ENCODE measurements around the gene LRP2. TPM values are rescaled to one million over a fixed set of nuclear protein-coding genes. Genes with fewer than 3 reads are reported as not detected.

The LRP2 gene
- total RNA-seq, 4 donors from 2014 or later = under 0.01 to 0.35 (median 0.06) TPM; not detected in 1

DNA sequence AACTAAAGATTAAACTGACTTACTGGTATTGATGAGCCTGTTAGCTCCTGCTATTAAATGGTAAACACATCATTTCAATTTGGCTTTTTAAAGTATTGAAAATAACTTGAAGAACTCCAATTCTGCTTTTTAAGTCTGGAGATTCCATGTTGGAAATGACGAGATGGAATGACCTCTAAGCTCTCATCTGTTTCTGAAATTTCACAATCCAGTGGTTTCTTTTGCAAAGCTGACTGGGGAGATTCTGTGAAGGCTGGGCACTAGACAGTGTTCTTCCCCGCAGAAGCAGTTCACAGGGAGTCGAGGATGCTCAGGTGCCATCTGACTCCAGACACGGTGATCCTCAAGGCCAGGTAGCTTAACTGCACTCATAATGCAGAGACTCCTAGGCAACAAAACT is 248.3 kb downstream of the LRP2 start:
- H3K9me3 ChIP-seq = no peaks in the 10 kb centered on the region
- DNase-seq = no peak
- intact Hi-C loops (cut with DNase I; ENCODE audit: low total_unique reads) = no loop called here
- H3K4me1 ChIP-seq = no peaks in the 10 kb centered on the region
- H3K36me3 ChIP-seq = no peaks in the 10 kb centered on the region
- H3K4me3 ChIP-seq = no peak overlapping the region
- TF ChIP-seq, protein P1, sequence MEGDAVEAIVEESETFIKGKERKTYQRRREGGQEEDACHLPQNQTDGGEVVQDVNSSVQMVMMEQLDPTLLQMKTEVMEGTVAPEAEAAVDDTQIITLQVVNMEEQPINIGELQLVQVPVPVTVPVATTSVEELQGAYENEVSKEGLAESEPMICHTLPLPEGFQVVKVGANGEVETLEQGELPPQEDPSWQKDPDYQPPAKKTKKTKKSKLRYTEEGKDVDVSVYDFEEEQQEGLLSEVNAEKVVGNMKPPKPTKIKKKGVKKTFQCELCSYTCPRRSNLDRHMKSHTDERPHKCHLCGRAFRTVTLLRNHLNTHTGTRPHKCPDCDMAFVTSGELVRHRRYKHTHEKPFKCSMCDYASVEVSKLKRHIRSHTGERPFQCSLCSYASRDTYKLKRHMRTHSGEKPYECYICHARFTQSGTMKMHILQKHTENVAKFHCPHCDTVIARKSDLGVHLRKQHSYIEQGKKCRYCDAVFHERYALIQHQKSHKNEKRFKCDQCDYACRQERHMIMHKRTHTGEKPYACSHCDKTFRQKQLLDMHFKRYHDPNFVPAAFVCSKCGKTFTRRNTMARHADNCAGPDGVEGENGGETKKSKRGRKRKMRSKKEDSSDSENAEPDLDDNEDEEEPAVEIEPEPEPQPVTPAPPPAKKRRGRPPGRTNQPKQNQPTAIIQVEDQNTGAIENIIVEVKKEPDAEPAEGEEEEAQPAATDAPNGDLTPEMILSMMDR (IDR thresholded peaks at IDR 0.05) = no peak
- no peak for TF ChIP-seq POLR2A (IDR thresholded peaks at IDR 0.05)
- H3K27ac ChIP-seq = no peak overlapping the region
- no peaks in the 10 kb centered on the region for H3K27me3 ChIP-seq

DNA sequence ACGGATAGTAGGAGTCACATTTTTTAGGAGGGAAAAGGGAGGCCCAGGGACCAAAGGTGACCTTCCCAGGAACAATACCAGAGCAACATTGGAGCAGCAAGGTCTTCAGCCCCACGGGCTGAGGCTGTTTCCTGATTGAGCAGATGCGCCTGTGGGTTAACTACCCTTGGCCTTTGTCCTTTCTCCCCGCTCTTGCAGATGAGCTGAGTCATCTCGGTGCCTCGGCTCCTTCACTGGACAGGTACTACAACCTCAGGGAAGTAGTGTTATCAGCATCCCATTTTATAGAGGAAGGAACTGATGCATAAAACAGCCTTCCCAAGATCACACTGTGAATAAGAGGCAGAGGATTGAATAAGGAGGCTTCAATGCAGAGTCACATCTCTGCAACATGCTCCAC is 249.5 kb downstream of the LRP2 start:
- intact Hi-C loops (cut with DNase I; ENCODE audit: low total_unique reads) = no loop called here
- H3K4me1 ChIP-seq = no peaks in the 10 kb centered on the region
- DNase-seq = no peak

DNA sequence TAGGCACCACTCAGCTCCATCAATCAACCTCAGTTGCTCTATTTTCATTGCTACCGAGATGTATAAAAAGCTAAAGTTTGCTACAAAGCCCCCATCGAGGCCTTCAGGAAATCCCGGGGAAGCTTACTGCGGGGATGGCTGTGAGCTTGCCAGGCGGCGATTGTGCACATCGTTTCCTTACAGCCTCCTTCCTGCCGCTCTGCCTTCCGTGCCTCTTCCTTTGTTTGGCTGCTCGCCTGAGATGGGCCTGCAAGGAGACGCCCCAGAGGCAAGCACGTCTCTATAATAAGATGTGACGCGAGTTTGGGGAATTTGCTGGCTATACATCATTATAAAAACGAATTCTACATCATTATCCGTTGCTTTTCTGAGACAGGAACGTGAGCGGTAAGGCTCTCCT is 251.4 kb downstream of the LRP2 start:
- Histone ChIP-seq H3K9me3 (no peaks in the 10 kb centered on the region), H3K36me3 (no peaks in the 10 kb centered on the region), H3K27ac (no peak overlapping the region), H3K27me3 (no peaks in the 10 kb centered on the region), H3K4me3 (no peak overlapping the region), H3K4me1 (no peaks in the 10 kb centered on the region)
- DNase-seq = no peak
- intact Hi-C loops (cut with DNase I; ENCODE audit: low total_unique reads) = no loop called here
- TF ChIP-seq POLR2A (IDR thresholded peaks at IDR 0.05) = no peak
- TF ChIP-seq, protein P1 (IDR thresholded peaks at IDR 0.05) = no peak

More for the DNA sequence above, 249.5 kb downstream of the LRP2 start:
- Histone ChIP-seq H3K4me3 (no peak overlapping the region), H3K27me3 (no peaks in the 10 kb centered on the region), H3K36me3 (no peaks in the 10 kb centered on the region), H3K27ac (no peak overlapping the region), H3K9me3 (no peaks in the 10 kb centered on the region)
- TF ChIP-seq, protein P1 (IDR thresholded peaks at IDR 0.05) = no peak
- TF ChIP-seq POLR2A (IDR thresholded peaks at IDR 0.05) = no peak

DNA sequence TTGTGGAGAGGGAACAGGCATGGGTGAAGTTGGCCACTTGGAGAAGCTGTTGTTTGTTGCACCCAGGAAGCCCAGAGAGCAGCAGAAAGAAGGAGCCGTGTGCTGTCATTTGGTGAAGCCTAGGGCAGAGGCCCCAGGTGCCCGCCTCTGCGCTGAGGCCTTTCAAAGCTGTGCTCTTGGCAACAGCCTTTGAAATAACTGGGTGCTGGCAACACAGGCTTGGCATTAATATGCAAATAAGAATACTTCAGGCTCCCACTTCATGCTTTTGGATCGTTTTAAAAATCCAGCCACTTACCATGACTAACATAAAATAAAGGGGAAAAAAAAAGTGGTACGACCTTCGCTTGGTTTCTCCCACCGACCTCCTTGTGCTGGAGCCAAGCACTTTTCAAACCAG is 251.9 kb downstream of the LRP2 start:
- TF ChIP-seq POLR2A (IDR thresholded peaks at IDR 0.05) = no peak
- TF ChIP-seq, protein P1 (IDR thresholded peaks at IDR 0.05) = no peak
- Histone ChIP-seq H3K27me3 (no peaks in the 10 kb centered on the region), H3K36me3 (no peaks in the 10 kb centered on the region), H3K27ac (no peak overlapping the region), H3K9me3 (no peaks in the 10 kb centered on the region), H3K4me3 (no peak overlapping the region), H3K4me1 (no peaks in the 10 kb centered on the region)
- intact Hi-C loops (cut with DNase I; ENCODE audit: low total_unique reads) = no loop called here
- no peak for DNase-seq

DNA sequence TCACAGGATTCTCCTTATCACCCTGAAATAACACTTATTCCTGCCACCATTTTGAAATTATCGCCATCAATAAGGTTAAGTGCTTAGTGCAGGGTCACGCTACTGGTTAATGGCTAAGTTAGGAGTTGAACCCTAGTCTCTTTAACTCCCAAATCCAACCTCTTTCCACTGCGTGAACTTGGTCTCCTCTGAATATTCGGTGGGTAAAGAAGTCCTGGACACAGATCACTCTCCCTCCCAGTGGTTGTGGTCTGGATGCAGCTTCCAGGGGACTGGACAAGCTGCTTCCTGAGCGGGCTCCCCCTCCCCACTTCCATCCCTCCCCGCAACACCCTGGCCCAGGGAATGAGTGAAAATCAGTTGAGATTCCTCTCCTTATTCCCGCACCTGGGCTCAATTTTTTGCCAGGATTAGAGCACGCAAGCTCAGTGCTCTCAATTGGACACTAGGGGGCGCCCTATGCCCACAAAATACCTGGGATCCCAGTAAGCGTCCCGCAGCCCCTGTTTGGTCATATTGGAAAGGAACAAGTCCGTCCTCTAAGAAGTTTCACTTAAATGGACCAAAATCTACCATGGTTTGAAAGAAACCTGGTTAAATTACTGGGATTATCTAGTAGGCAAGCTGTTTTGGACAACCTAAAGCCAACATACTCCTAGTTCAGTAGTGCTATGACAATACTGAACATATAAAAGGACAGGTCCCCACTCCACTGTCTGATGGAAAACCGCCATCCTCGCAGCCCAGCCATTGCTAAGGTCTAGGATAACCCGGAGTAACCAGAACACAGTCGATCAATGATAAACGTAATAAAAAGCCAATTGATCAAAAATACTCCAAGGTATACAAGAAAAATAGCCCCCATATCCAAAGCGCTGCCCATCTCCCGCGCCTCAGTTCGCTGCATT is 252.6 kb downstream of the LRP2 start:
- Histone ChIP-seq H3K9me3 (no peaks in the 10 kb centered on the region), H3K27ac (no peak overlapping the region), H3K27me3 (no peaks in the 10 kb centered on the region), H3K4me1 (no peaks in the 10 kb centered on the region), H3K4me3 (no peak overlapping the region), H3K36me3 (no peaks in the 10 kb centered on the region)
- peak; percentile 17 to 40 for DNase-seq
- TF ChIP-seq, protein P1 (IDR thresholded peaks at IDR 0.05) = peak; percentile 30 to 48 (median 44)
- TF ChIP-seq POLR2A (IDR thresholded peaks at IDR 0.05) = no peak
- intact Hi-C loops (cut with DNase I; ENCODE audit: low total_unique reads) = no loop called here

Measured in uterus (tissue), 4 donors.